Transverse colon (tissue), 3 donors: ENCODE results near the gene LRRC32.

ENCODE experiments used
- POLR2A ChIP-seq: fragments of 450-650 bp; IDR thresholded peaks from one replicate; pipeline ENCODE4 v1.6.1; 2016; ENCODE audit warnings: antibody characterized with exemption, mild to moderate bottlenecking, moderate library complexity
- POLR2AphosphoS5 ChIP-seq, 3 donors: sonication (generic); formaldehyde crosslinking; IDR thresholded peaks; one replicate each; pipeline ENCODE4 v1.6.1; 2016; ENCODE audit warnings: antibody characterized with exemption in 3 of 3

DNA sequence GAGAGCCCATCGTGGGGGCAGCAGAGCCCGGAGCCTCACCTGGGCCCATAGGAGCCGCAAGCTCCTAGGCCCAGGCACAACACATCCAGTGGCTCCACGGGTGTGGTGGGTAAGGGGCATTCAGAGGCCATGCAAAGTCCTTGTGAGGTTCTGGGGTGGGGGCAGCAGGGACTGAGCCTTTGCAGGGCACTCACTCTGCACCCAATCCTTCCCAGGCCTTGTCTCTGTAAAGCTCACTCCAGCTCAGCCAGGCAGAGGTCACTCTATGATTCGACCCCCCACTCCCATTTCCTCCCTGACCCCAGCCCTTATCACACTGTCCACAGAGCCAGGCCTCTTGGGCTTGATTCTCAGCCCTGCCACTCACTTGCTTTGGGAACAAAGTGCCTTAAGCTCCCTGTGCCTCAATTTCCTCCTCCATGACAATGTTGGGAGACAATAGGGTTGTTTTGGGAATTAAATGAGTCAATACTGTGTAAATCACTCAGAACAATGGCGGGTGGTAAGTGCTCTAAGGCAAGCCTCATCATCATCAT is 46.6 kb downstream of the LRRC32 start:
- TF ChIP-seq POLR2AphosphoS5 (IDR thresholded peaks at IDR 0.05): no peak
- no peak for TF ChIP-seq POLR2A
